Skeletal muscle tissue (tissue), 4 donors: ENCODE measurements around the gene TBC1D8. TPM values are rescaled to one million over a fixed set of nuclear protein-coding genes. Genes with fewer than 3 reads are reported as not detected.

Source experiments
- H3K27ac ChIP-seq: one replicate; pipeline ENCODE4 v1.7.0; 2013; ENCODE audit warnings: mild to moderate bottlenecking, low read depth, low read length, inconsistent platforms
- H3K27me3 ChIP-seq, 3 donors: one replicate each; pipeline ENCODE4 v1.7.0; 2013; ENCODE audit warnings: low read length in 3 of 3; ENCODE audit not compliant: control insufficient read depth in 3 of 3, insufficient read depth in 3 of 3
- H3K36me3 ChIP-seq, 3 donors: one replicate each; pipeline ENCODE4 v1.7.0; 2013; ENCODE audit warnings: low read length in 3 of 3; ENCODE audit not compliant: control insufficient read depth in 3 of 3, insufficient read depth in 3 of 3
- H3K4me1 ChIP-seq, 3 donors: one replicate each; pipeline ENCODE4 v1.7.0; 2013; ENCODE audit warnings: low read length in 3 of 3, mild to moderate bottlenecking in 3 of 3; ENCODE audit not compliant: control insufficient read depth in 3 of 3, insufficient read depth in 3 of 3
- H3K4me3 ChIP-seq, 3 donors: one replicate each; pipeline ENCODE4 v1.7.0; 2013; ENCODE audit warnings: low read length in 3 of 3
- H3K9ac ChIP-seq, 3 donors: one replicate each; pipeline ENCODE4 v1.7.0; 2013; ENCODE audit warnings: low read length in 3 of 3, mild to moderate bottlenecking in 3 of 3, moderate library complexity in 2 of 3, low read depth in 1 of 3
- H3K9me3 ChIP-seq, 3 donors: one replicate each; pipeline ENCODE4 v1.7.0; 2013; ENCODE audit warnings: low read length in 3 of 3; ENCODE audit not compliant: control insufficient read depth in 3 of 3
- total RNA-seq: library from RNA; depleted of rRNA; stranded (reverse); fragments of >200 nt; gene quantifications from one replicate; pipeline ENCODE4 v1.2.3, GENCODE V29; 2014
- donor health status: Osteomylitis.

The TBC1D8 gene
- total RNA-seq, 1 donor from 2014 or later, result 16.2 TPM

GRCh38 chr2:101140237-101140636, 10.9 kb downstream of the TBC1D8 start:
- H3K4me1 ChIP-seq, result peaks cover 5 to 25% (median 23%) of the 10 kb centered on the region in 3 donors
- no peaks in the 10 kb centered on the region for H3K36me3 ChIP-seq
- H3K9me3 ChIP-seq, result no peaks in the 10 kb centered on the region
- peak overlapping the region; percentile 34 to 66 (median 65) for H3K4me3 ChIP-seq
- H3K9ac ChIP-seq, result peak overlapping the region; percentile 12 to 85 (median 85)
- H3K27me3 ChIP-seq, result no peaks in the 10 kb centered on the region
- peak overlapping the region; percentile 50 for H3K27ac ChIP-seq

- H3K4me1 ChIP-seq, result peaks cover 5 to 27% (median 25%) of the 10 kb centered on the region in 3 donors
- peak overlapping the region in 2 of 3 donors; percentile 12 to 85 for H3K9ac ChIP-seq
- H3K4me3 ChIP-seq, result no peak overlapping the region
- no peaks in the 10 kb centered on the region for H3K36me3 ChIP-seq
- peak overlapping the region; percentile 50 for H3K27ac ChIP-seq
- H3K9me3 ChIP-seq, result no peaks in the 10 kb centered on the region
- H3K27me3 ChIP-seq, result no peaks in the 10 kb centered on the region
These were observed 11.7 kb downstream of the TBC1D8 start for GRCh38 chr2:101139495-101139894.

GRCh38 chr2:101135412-101136296, 15.5 kb downstream of the TBC1D8 start:
- H3K9me3 ChIP-seq, result no peaks in the 10 kb centered on the region
- H3K27ac ChIP-seq, result no peak overlapping the region
- peaks cover 15 to 32% (median 30%) of the 10 kb centered on the region in 3 donors for H3K4me1 ChIP-seq
- H3K9ac ChIP-seq, result no peak overlapping the region
- no peaks in the 10 kb centered on the region for H3K27me3 ChIP-seq
- H3K36me3 ChIP-seq, result no peaks in the 10 kb centered on the region
- H3K4me3 ChIP-seq, result no peak overlapping the region

GRCh38 chr2:101133492-101134100, 17.6 kb downstream of the TBC1D8 start:
- Histone ChIP-seq H3K9ac (no peak overlapping the region), H3K27me3 (no peaks in the 10 kb centered on the region), H3K4me1 (peaks cover 19 to 31% (median 30%) of the 10 kb centered on the region in 3 donors), H3K36me3 (no peaks in the 10 kb centered on the region), H3K9me3 (no peaks in the 10 kb centered on the region), H3K4me3 (no peak overlapping the region), H3K27ac (no peak overlapping the region)

- H3K9ac ChIP-seq, result no peak overlapping the region
- H3K27ac ChIP-seq, result no peak overlapping the region
- H3K36me3 ChIP-seq, result no peaks in the 10 kb centered on the region
- H3K27me3 ChIP-seq, result no peaks in the 10 kb centered on the region
- H3K4me1 ChIP-seq, result peaks cover 22 to 38% (median 36%) of the 10 kb centered on the region in 3 donors
- no peaks in the 10 kb centered on the region for H3K9me3 ChIP-seq
- no peak overlapping the region for H3K4me3 ChIP-seq
These were observed 19.0 kb downstream of the TBC1D8 start for GRCh38 chr2:101132202-101132601.

GRCh38 chr2:101130081-101130480, 21.1 kb downstream of the TBC1D8 start:
- peaks cover 36 to 45% (median 43%) of the 10 kb centered on the region in 3 donors for H3K4me1 ChIP-seq
- no peaks in the 10 kb centered on the region for H3K9me3 ChIP-seq
- H3K27ac ChIP-seq, result no peak overlapping the region
- peak overlapping the region in 1 of 3 donors; percentile 25 for H3K4me3 ChIP-seq
- H3K9ac ChIP-seq, result peak overlapping the region in 1 of 3 donors; percentile 66
- no peaks in the 10 kb centered on the region for H3K27me3 ChIP-seq
- H3K36me3 ChIP-seq, result no peaks in the 10 kb centered on the region

GRCh38 chr2:101127319-101128056, 23.7 kb downstream of the TBC1D8 start:
- Histone ChIP-seq H3K27me3 (no peaks in the 10 kb centered on the region), H3K9me3 (no peaks in the 10 kb centered on the region), H3K4me1 (peaks cover 56 to 62% (median 61%) of the 10 kb centered on the region in 3 donors), H3K36me3 (no peaks in the 10 kb centered on the region), H3K4me3 (no peak overlapping the region), H3K27ac (no peak overlapping the region), H3K9ac (no peak overlapping the region)

- Histone ChIP-seq H3K27ac (peak overlapping the region; percentile 70), H3K36me3 (no peaks in the 10 kb centered on the region), H3K4me1 (peaks cover 55 to 65% (median 61%) of the 10 kb centered on the region in 3 donors), H3K9me3 (no peaks in the 10 kb centered on the region), H3K9ac (no peak overlapping the region), H3K4me3 (no peak overlapping the region), H3K27me3 (no peaks in the 10 kb centered on the region)
These were observed 25.4 kb downstream of the TBC1D8 start for GRCh38 chr2:101125808-101126207.

GRCh38 chr2:101125374-101125773, 25.8 kb downstream of the TBC1D8 start:
- Histone ChIP-seq H3K27me3 (no peaks in the 10 kb centered on the region), H3K4me3 (no peak overlapping the region), H3K9me3 (no peaks in the 10 kb centered on the region), H3K27ac (peak overlapping the region; percentile 70), H3K4me1 (peaks cover 57 to 66% (median 65%) of the 10 kb centered on the region in 3 donors), H3K36me3 (no peaks in the 10 kb centered on the region), H3K9ac (peak overlapping the region in 1 of 3 donors; percentile 0)
